Liver (tissue), 9 donors: ENCODE data around the gene TBC1D16. TPM values are rescaled to one million over a fixed set of nuclear protein-coding genes. Genes with fewer than 3 reads are reported as not detected.

ENCODE experiments used
- DNase-seq: peaks from one replicate; pipeline ENCODE4 v3.0.0-alpha.2; 2017; ENCODE audit warnings: low spot score
- H3K27ac ChIP-seq, 2 donors: one replicate each; pipeline ENCODE4 v1.7.0; 2013; ENCODE audit warnings: inconsistent platforms in 2 of 2, low read length in 2 of 2, control low read depth in 1 of 2, low read depth in 1 of 2, mild to moderate bottlenecking in 1 of 2
- H3K27me3 ChIP-seq, 4 donors: one replicate each; pipeline versions ENCODE4 v1.6.1 to v1.7.0; 2013; ENCODE audit warnings: low read length in 3 of 4, inconsistent platforms in 1 of 4, mild to moderate bottlenecking in 1 of 4, moderate library complexity in 1 of 4; ENCODE audit not compliant: control insufficient read depth in 4 of 4, insufficient read depth in 4 of 4
- H3K36me3 ChIP-seq, 4 donors: one replicate each; pipeline versions ENCODE4 v1.6.1 to v1.7.0; 2013; ENCODE audit warnings: low read length in 3 of 4, mild to moderate bottlenecking in 3 of 4, low read depth in 1 of 4, moderate library complexity in 1 of 4; ENCODE audit not compliant: control insufficient read depth in 4 of 4, insufficient read depth in 3 of 4
- H3K4me1 ChIP-seq, 4 donors: one replicate each; pipeline versions ENCODE4 v1.6.1 to v1.7.0; 2013; ENCODE audit warnings: low read length in 3 of 4, mild to moderate bottlenecking in 3 of 4, moderate library complexity in 1 of 4; ENCODE audit not compliant: control insufficient read depth in 4 of 4, insufficient read depth in 4 of 4
- H3K4me3 ChIP-seq, 3 donors: one replicate each; pipeline versions ENCODE4 v1.6.1 to v1.7.0; 2013; ENCODE audit warnings: low read length in 3 of 3, control low read depth in 1 of 3, low read depth in 1 of 3, mild to moderate bottlenecking in 1 of 3
- H3K9ac ChIP-seq, 2 donors: one replicate each; pipeline ENCODE4 v1.7.0; 2013; ENCODE audit warnings: low read length in 2 of 2, mild to moderate bottlenecking in 2 of 2, moderate library complexity in 2 of 2, control low read depth in 1 of 2, low read depth in 1 of 2
- H3K9me3 ChIP-seq, 4 donors: one replicate each; pipeline versions ENCODE4 v1.6.1 to v1.7.0; 2013; ENCODE audit warnings: low read length in 3 of 4; ENCODE audit not compliant: control insufficient read depth in 4 of 4
- CTCF ChIP-seq: fragments of 150-350 bp; IDR thresholded peaks from 2 replicates; pipeline ENCODE4 v1.5.1; 2017; ENCODE audit warnings: improper control_type of control experiment, low read depth, low read length; ENCODE audit not compliant: missing input control
- EGR1 ChIP-seq, 2 donors: IDR thresholded peaks; 2 replicates each; pipeline ENCODE4 v1.6.1; 2016 to 2018; ENCODE audit warnings: antibody characterized with exemption in 2 of 2, low read depth in 2 of 2
- FOXA1 ChIP-seq: IDR thresholded peaks from 2 replicates; pipeline ENCODE4 v1.6.1; 2016; ENCODE audit warnings: antibody characterized with exemption
- FOXA2 ChIP-seq: IDR thresholded peaks from 2 replicates; pipeline ENCODE4 v1.6.1; 2016; ENCODE audit warnings: antibody characterized with exemption
- GABPA ChIP-seq, 2 donors: IDR thresholded peaks in 1 of 2; conservative IDR thresholded peaks in 1 of 2; 2 replicates each; pipeline ENCODE4 v1.6.1; 2016; ENCODE audit warnings: antibody characterized with exemption in 2 of 2, mild to moderate bottlenecking in 1 of 2, moderate library complexity in 1 of 2
- HNF4A ChIP-seq, 2 donors: conservative IDR thresholded peaks; 2 replicates each; pipeline ENCODE4 v1.6.1; 2016; ENCODE audit warnings: antibody characterized with exemption in 2 of 2, mild to moderate bottlenecking in 2 of 2
- JUND ChIP-seq, 2 donors: IDR thresholded peaks; 2 replicates each; pipeline ENCODE4 v1.6.1; 2016; ENCODE audit warnings: antibody characterized with exemption in 2 of 2
- MAX ChIP-seq: IDR thresholded peaks from 2 replicates; pipeline ENCODE4 v1.6.1; 2016; ENCODE audit warnings: antibody characterized with exemption
- NR2F2 ChIP-seq: IDR thresholded peaks from 2 replicates; pipeline ENCODE4 v1.6.1; 2016; ENCODE audit warnings: antibody characterized with exemption
- REST ChIP-seq: IDR thresholded peaks from 2 replicates; pipeline ENCODE4 v1.6.1; 2016; ENCODE audit warnings: antibody characterized with exemption, mild to moderate bottlenecking
- RXRA ChIP-seq, 2 donors: IDR thresholded peaks; 2 replicates each; pipeline ENCODE4 v1.6.1; 2017 to 2018; ENCODE audit warnings: antibody characterized with exemption in 2 of 2, mild to moderate bottlenecking in 1 of 2
- SP1 ChIP-seq: IDR thresholded peaks from 2 replicates; pipeline ENCODE4 v1.6.1; 2018; ENCODE audit warnings: antibody characterized with exemption, mild to moderate bottlenecking
- TAF1 ChIP-seq: conservative IDR thresholded peaks from 2 replicates; pipeline ENCODE4 v1.6.1; 2016; ENCODE audit warnings: antibody characterized with exemption, mild to moderate bottlenecking
- YY1 ChIP-seq: IDR thresholded peaks from 2 replicates; pipeline ENCODE4 v1.6.1; 2016; ENCODE audit warnings: antibody characterized with exemption, mild to moderate bottlenecking
- ZBTB33 ChIP-seq: IDR thresholded peaks from 2 replicates; pipeline ENCODE4 v1.6.1; 2016; ENCODE audit warnings: antibody characterized with exemption
- WGBS: extraction: QIAGEN DNeasy Blood & Tissue Kit; methylation state at CpG from one replicate; pipeline ENCODE4 v1.1.7; 2013; 5-methylcytosine and 5-hydroxymethylcytosine counted together
- polyA plus RNA-seq, 2 donors: library from polyadenylated mRNA; stranded (reverse) in 1 of 2; unstranded in 1 of 2; fragments of 200-250 nt in 1 of 2; fragments of >200 nt in 1 of 2; fragmentation: Nextera tagmentation in 1 of 2; extraction: Ambion mirVana in 1 of 2; gene quantifications; one replicate each; pipeline versions ENCODE4 v1.2.1 to v1.2.3, GENCODE V29; 2013 to 2015
- total RNA-seq, 2 donors: library from RNA; depleted of rRNA; stranded (reverse); fragments of >200 nt; gene quantifications; one replicate each; pipeline ENCODE4 v1.2.3, GENCODE V29; 2014
- TF ChIP-seq, protein P1 (sequence below): IDR thresholded peaks from 2 replicates; pipeline ENCODE4 v1.6.1; 2016; ENCODE audit warnings: antibody characterized with exemption
- donor health status: healthy.
- donor health status: healthy.
- donor health status: healthy.
- donor health status: healthy.
- donor health status: healthy.

The TBC1D16 gene
- total and polyA plus RNA-seq, 4 donors: 3.4 to 29.5 (median 4.7) TPM

- TF ChIP-seq FOXA1 (no peak), MAX (no peak), SP1 (no peak), RXRA (IDR thresholded peaks at IDR 0.05) (no peak)
Observed at GRCh38 chr17:79927688-79928501, 107.8 kb downstream of the TBC1D16 start (continued).

GRCh38 chr17:79927136-79927661 is 108.5 kb downstream of the TBC1D16 start:
- TF ChIP-seq ZBTB33 (no peak), YY1 (no peak), NR2F2 (no peak), JUND (IDR thresholded peaks at IDR 0.05) (no peak), REST (no peak)
- TF ChIP-seq, protein P1, sequence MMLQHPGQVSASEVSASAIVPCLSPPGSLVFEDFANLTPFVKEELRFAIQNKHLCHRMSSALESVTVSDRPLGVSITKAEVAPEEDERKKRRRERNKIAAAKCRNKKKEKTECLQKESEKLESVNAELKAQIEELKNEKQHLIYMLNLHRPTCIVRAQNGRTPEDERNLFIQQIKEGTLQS: no peak
- WGBS: 80% methylated on average over 28 of the region's 28 CpGs
- H3K36me3 ChIP-seq: no peaks in the 10 kb centered on the region
- H3K27me3 ChIP-seq: no peaks in the 10 kb centered on the region
- no peak overlapping the region for H3K4me3 ChIP-seq
- DNase-seq: no peak
- no peak overlapping the region for H3K9ac ChIP-seq
- H3K4me1 ChIP-seq: peaks cover 3 to 13% (median 10%) of the 10 kb centered on the region in 4 donors
- H3K9me3 ChIP-seq: no peaks in the 10 kb centered on the region
- no peak overlapping the region for H3K27ac ChIP-seq

GRCh38 chr17:79926605-79927135 is 109.0 kb downstream of the TBC1D16 start:
- H3K27me3 ChIP-seq: no peaks in the 10 kb centered on the region
- TF ChIP-seq EGR1 (IDR thresholded peaks at IDR 0.05; ENCODE audit: low read depth in 2 of 2): no peak
- no peak for TF ChIP-seq ZBTB33
- no peak for TF ChIP-seq YY1
- no peak for TF ChIP-seq CTCF
- TF ChIP-seq GABPA (IDR thresholded peaks at IDR 0.05 in 1 of 2, conservative IDR thresholded peaks at IDR 0.05 in 1 of 2): no peak
- no peak for TF ChIP-seq TAF1
- TF ChIP-seq JUND (IDR thresholded peaks at IDR 0.05): no peak
- no peak for TF ChIP-seq MAX
- TF ChIP-seq, protein P1: no peak
- TF ChIP-seq NR2F2: no peak
- TF ChIP-seq HNF4A (conservative IDR thresholded peaks at IDR 0.05): no peak
- TF ChIP-seq FOXA2: no peak

More at GRCh38 chr17:79926605-79927135, 109.0 kb downstream of the TBC1D16 start:
- Histone ChIP-seq H3K27ac (no peak overlapping the region), H3K4me1 (peaks cover 3 to 10% (median 9%) of the 10 kb centered on the region in 4 donors), H3K36me3 (no peaks in the 10 kb centered on the region), H3K9ac (no peak overlapping the region), H3K9me3 (no peaks in the 10 kb centered on the region), H3K4me3 (no peak overlapping the region)
- no peak for DNase-seq
- 86% methylated on average over 18 of the region's 18 CpGs for WGBS
